Endothelial cell of hepatic sinusoid (primary cell): Measurements from ENCODE around the gene UGP2.
"Not testable (repeated sequence)": the region's sequence is repeated elsewhere in the genome, so short reads cannot be mapped to it uniquely, and the experiment has no call there.

Experiments
- in situ Hi-C: cut with HindIII; loops from 2 replicates; pipeline ENCODE4 v1.10.0; 2017; ENCODE audit warnings: low sequenced_read_pairs

Gene UGP2

DNA sequence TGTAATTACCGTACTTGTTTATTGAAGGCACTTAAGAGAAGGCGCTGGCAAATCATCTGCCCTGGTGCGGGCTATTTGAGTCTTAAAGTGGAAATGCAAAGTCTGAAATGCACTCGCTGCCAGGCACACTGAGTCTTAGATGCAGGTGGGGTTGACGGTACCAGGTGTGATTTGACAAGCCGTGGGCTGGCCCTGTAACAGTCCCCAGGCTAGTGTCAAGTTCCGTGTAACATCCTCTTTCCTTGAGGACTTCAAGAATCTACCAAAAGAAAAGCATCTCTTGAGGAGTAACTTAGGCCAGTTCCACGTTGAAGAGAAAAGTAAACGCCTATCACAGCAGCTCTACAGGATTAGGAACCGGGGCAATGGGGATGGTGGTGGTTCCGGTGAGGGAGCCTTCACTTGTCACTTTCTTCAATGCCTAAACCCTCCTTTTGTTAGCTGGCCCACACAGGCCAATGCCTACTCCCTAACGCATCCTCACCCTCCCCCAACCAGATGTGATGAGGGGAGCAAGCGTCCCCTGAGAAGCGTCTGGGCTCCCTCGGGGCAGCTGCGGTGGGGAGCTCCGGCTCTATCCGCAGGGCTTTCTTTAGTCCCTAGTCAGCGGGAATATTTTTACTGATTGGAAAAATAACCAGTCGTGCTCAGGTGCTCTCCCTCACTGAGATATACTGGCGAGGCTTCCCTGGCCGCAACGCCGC, 1.5 kb upstream of the UGP2 start:
- in situ Hi-C loops: no loop called here

DNA sequence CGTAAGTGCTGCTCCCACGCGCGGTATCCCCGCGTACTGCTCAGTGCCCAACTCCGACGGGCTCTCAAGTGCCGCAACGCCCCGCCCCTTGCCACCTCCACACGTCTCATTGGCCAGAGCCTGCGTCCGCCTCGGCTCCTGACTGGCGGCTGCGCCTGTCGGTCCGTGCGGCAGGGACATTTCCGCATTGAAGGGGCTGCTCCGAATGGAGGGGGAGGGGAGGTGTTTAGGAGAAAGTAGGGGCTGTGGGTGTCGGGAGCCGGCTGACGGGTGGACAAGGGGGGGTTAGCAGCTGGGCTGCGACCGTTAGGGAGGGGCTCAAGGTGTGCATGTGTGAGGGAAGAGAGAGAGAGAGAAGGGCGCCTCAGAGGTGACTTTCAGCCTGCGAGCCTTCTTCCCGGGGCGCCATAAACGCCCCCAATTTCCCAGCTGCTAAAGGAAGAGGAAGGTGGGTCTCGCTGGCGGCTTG, 877 bp upstream of the UGP2 start:
- in situ Hi-C loops: no loop called here

DNA sequence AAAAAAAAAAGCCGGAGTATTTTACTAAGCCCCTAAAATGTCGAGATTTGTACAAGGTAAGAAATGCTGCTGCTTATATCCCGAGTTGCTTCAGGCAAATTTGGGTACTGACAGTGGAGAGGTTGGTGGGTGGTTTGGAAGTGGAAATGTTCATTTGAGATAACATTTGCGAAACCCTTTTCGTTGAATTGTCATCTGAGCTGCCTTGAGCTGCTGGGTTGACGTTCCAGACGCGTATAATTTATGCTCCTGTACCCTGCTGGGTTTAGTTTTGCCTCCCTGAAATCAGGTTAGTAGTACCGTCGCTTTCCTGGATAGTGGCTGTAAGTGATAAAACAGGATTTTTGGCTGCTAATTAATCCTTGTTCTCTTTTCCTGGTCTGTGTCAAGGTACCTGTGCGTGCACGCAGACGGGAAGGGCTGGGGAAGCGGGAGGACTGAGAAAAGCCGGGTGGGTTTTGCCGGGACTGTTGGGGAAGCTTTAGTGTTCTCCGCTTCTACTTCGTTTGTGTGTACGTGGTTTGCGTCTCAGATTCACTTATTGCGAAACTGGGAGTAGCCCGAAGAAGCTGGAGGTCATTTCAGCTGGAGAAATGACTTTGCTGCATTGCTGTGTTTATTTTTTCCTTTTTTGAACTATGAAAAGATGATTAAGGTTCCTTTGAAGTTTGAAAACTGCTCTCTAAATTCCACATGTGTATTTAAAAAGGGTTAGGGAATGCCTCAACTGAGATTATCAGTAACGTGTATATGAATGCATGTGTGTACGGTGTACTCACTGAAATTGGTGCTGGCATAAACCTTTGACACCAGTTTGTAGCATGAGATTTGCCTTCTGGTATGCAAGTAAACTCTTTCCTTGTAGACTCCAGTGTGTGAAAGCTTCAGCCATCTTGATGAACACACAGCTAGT, 709 bp downstream of the UGP2 start:
- in situ Hi-C loops: no loop called here

DNA sequence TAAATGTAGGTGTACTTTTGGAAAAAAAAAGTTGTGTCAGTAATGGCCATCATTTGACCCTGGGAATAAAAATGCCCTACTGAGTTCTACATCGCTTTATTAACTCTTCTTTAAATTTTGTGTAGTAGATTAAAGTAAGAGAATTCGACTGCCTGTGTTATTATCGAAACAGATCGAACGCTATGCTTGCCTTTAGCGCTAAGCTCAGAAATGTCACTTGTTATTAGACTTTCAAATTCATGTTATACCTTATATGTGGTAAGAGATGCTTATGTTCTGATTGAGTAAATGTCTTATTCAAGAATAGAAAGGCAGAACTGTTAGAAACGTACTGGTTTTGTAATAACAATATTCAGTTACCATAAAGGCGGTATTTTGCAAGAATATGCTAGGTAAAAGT, 1.4 kb downstream of the UGP2 start:
- in situ Hi-C loops: no loop called here

DNA sequence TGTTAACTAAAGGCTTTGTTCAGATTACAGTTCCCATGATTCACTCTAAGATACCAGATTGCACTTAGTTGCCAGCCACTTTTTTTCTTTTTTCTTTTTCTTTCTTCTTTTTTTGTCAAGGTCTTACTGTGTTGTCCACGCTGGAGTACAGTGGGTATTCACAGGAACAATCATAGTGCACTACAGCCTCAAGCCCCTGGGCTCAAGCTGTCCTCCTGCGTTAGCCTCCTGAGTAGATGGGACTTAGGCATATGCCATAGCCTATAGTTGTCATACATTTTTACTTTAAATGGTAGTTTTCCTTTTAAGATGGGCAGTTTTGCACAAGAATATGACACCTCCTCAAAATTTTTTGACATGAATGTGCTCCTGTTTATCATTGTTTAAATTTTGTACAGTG, 2.1 kb downstream of the UGP2 start:
- in situ Hi-C loops: no loop called here

DNA sequence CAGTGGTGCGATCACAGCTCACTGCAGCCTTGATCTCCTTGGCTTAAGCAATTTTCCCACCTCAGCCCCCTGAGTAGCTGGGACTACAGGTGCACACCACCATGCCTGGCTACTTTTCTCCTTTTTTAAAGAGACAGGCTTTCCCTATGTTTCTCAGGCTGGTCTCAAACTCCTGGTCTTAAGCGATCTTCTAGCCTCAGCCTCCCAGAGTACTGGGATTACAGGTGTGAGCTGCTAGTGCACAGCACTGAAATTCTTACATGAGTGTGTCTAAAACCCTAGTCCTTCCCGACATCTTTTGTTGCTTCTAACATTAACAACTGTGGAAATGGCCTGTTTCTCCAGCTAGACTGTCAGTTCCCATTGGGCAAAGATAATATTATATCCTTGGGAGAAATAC, 2.9 kb downstream of the UGP2 start:
- in situ Hi-C loops: no loop called here

GRCh38 chr2:63845866-63846265, 4.2 kb downstream of the UGP2 start:
- in situ Hi-C loops: no loop called here

DNA sequence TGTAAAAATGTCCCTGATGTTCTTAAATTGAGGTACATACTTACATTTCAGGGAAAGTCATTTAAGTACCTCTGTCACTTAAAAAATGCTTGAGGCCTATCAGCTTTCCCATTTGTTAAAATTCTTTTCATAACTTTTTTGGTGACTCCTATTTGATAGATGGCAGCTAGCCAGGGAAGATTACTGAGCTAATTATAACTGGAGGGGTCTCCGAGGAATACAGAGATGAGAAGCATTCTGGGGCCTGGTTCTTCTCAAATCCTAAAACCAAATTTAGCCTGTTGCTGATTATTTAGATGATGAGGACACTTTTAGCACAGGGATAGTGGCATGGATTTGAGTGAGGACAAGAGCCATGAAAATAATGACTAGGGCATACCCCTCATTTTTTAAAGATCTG, 4.8 kb downstream of the UGP2 start:
- in situ Hi-C loops: no loop called here

GRCh38 chr2:63847571-63847970, 5.9 kb downstream of the UGP2 start:
- in situ Hi-C loops: not testable (repeated sequence)

GRCh38 chr2:63849381-63850203, 7.9 kb downstream of the UGP2 start:
- in situ Hi-C loops: no loop called here

GRCh38 chr2:63850204-63850571, 8.5 kb downstream of the UGP2 start:
- in situ Hi-C loops: no loop called here

GRCh38 chr2:63850649-63851048, 9.0 kb downstream of the UGP2 start:
- in situ Hi-C loops: no loop called here

GRCh38 chr2:63851691-63852311, 10.1 kb downstream of the UGP2 start:
- in situ Hi-C loops: no loop called here

DNA sequence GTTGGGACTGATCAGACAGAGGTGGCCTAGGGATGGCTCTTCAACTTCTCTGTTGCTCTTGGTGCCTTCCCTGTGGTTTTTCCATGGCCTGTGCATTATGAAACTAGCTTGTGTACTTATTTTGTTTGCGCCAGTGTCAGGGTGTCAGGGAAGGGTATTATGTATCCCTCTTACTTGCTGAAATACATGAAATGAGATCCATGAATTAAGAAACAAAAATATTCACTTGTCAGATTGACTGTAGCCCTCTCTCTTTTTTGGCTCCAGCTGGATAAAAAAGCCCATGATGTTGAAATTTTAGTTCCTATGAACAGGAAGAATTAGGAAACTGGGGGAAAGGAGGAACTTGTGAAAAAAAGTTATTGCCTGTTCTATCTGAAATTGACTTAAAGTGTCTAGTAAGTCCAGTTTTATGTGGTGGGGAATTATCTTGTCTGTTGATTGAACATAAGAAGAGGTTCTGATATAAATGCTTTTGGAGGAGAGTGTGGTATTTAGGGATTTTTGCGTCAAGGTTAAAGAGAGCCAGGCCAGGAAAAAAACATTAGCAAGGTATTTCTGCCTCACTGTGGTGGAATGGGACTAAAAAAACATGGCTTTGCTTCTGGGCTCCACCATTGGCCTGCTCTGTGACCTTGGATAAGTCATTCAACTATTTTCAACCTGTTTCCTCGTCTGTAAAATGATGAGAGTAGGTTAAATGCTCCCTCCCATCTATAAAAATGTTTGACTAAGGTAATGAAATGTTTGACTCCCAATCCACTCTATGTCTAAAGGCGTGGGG, 12.0 kb downstream of the UGP2 start:
- in situ Hi-C loops: no loop called here

- in situ Hi-C loops: no loop called here
These were observed 14.0 kb downstream of the UGP2 start for GRCh38 chr2:63855418-63856302.

GRCh38 chr2:63856303-63856603, 14.6 kb downstream of the UGP2 start:
- in situ Hi-C loops: no loop called here

GRCh38 chr2:63858291-63858690, 16.6 kb downstream of the UGP2 start:
- in situ Hi-C loops: no loop called here

DNA sequence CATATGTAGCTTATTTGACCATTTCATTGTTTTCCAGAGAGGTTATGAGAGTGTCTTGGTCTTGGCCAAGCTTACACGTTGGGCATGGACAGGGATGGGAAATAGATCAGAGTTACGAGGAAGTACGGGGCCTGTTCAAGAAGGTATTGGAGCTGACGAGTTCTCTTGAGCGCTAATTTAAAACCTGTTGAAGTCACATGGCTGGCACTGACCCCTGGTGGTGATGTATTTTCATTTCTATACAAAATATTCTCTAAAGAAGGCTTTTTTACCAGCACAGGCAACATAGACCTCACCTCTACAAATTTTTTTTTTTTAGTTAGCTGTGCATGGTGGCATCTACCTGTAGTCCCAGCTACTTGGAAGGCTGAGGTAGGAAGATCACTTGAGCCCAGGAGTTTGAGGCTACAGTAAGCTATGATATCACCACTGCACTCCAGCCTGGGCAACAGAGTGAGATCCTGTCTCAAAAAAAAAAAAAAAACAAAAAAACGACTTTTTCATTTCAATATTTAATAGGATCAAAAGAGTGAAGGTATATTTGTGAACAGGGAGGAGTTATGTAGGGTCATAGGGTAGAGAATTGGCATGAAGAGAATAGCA, 19.6 kb downstream of the UGP2 start:
- in situ Hi-C loops: no loop called here

DNA sequence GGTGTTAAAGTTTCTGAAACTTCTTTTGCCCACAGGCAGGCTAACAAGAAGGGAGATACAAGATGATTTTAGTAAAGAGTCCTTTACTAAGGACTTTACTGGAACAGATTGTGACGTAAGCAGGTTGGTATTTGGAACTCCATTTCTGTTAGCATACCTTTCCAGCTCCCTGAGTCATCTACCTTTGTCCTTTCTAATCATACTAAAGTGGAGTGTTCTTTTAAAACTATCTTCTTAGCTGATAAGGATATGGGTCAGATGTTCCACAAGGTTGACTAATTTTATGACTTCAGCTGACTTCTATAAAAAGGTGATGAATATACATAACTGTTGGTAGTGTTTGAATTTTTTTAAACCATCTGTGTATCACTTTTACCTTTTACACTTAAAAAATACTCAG, 21.1 kb downstream of the UGP2 start:
- in situ Hi-C loops: no loop called here
